ENCODE measurements around the gene FBXO34. TPM values are rescaled to one million over a fixed set of nuclear protein-coding genes. Genes with fewer than 3 reads are reported as not detected.

Gene FBXO34
- total and polyA plus RNA-seq, 2 of the 13 experiments (the other 11 are each of a cell fraction or from before 2014, with no cell fraction given), result 8.8 to 13.5 TPM

GRCh38 chr14:55270832-55271571 lies at the start of gene FBXO34 (continued):
- TF ChIP-seq REPIN1 (CRISPR knock-in tag; IDR thresholded peaks at IDR 0.05; ENCODE audit: borderline replicate concordance, low read depth) (peak; percentile 73; the same call in 1 of the 2 replicates), ZNF574 (CRISPR knock-in tag; IDR thresholded peaks at IDR 0.05) (peak; percentile 73), MAF1 (CRISPR knock-in tag; IDR thresholded peaks at IDR 0.05; ENCODE audit: borderline replicate concordance) (0 out of 2 replicates have a peak, but pooled peaks have one; percentile 28), CENPT (CRISPR knock-in tag; IDR thresholded peaks at IDR 0.05; ENCODE audit: low read depth) (0 out of 2 replicates have a peak, but pooled peaks have one; percentile 2), GFI1 (CRISPR knock-in tag; IDR thresholded peaks at IDR 0.05; ENCODE audit: borderline replicate concordance) (no peak)

- Histone ChIP-seq H3K9ac (ENCODE audit: insufficient read depth, low read depth, low read length) (no peak overlapping the region), H3K4me1 (ENCODE audit: insufficient read depth, low read length) (peaks cover 6% of the 10 kb centered on the region; the same call in 1 of the 2 replicates), H3K4me2 (ENCODE audit: low read depth, low read length) (no peak overlapping the region), H3K79me2 (ENCODE audit: insufficient read depth, low read length) (no peaks in the 10 kb centered on the region), H3K4me3 (replicated peaks in 1 of 3; ENCODE audit: insufficient read depth in 1 of 3, low read depth in 2 of 3, low read length in 3 of 3) (no peak overlapping the region), H4K20me1 (ENCODE audit: insufficient read depth, low read length) (no peaks in the 10 kb centered on the region), H3K27me3 (ENCODE audit: control insufficient read depth in 1 of 2, insufficient read depth in 2 of 2, low read length in 2 of 2) (no peaks in the 10 kb centered on the region), H2AFZ (ENCODE audit: low read length) (no peak overlapping the region), H3K27ac (ENCODE audit: extremely low read length, insufficient read depth, low read length) (no peak overlapping the region), H3K36me3 (replicated peaks in 1 of 2; ENCODE audit: control insufficient read depth in 1 of 2, insufficient read depth in 2 of 2, low read length in 2 of 2) (no peaks in the 10 kb centered on the region), H3K9me3 (ENCODE audit: low read length) (no peaks in the 10 kb centered on the region; the same call in 1 of the 2 replicates)
- no peak for DNase-seq (ENCODE audit: low spot score)
- no peak for FAIRE-seq
- in situ Hi-C loops (cut with HindIII; ENCODE audit: extremely low pct_ligation_motif_present, low pct_unique_long_range_greater_than_20kb) (no loop called here), intact Hi-C loops (cut with micrococcal nuclease; ENCODE audit: unreplicated experiment) (no loop called here)
- ChIA-PET CTCF (ENCODE audit: low intra/inter-chr PET ratio, low total read pairs) (no interaction called here), POLR2A (no interaction called here)
- BruUV-seq (replicated peaks), result no TSS peak
- no peak for ATAC-seq
- TF ChIP-seq PRPF4 (IDR thresholded peaks at IDR 0.05; ENCODE audit: low read depth, low read length, poor library complexity, severe bottlenecking) (no peak), ZNF770 (CRISPR knock-in tag; IDR thresholded peaks at IDR 0.05) (no peak), NPAS2 (CRISPR knock-in tag; IDR thresholded peaks at IDR 0.05; ENCODE audit: borderline replicate concordance) (no peak), ATF6 (CRISPR knock-in tag; conservative IDR thresholded peaks at IDR 0.05) (no peak), ZNF124 (CRISPR knock-in tag; IDR thresholded peaks at IDR 0.05) (no peak), ZNF878 (CRISPR knock-in tag; IDR thresholded peaks at IDR 0.05) (no peak), ZNF275 (CRISPR knock-in tag; IDR thresholded peaks at IDR 0.05; ENCODE audit: borderline replicate concordance) (no peak), SIX1 (CRISPR knock-in tag; IDR thresholded peaks at IDR 0.05; ENCODE audit: borderline replicate concordance) (no peak), SNAPC2 (CRISPR knock-in tag; IDR thresholded peaks at IDR 0.05) (no peak)
Observed at GRCh38 chr14:55221968-55222367, 49.3 kb upstream of the FBXO34 start.

All from HepG2 (cell line).